OCI-LY1 (cell line): Measurements from ENCODE around the gene ATP7B.

ENCODE experiments used
- EZH2 ChIP-seq: fragments of 200-600 bp; sonication (generic), shearing (Covaris generic); IDR thresholded peaks from 2 replicates; pipeline ENCODE4 v1.8.0; 2017; ENCODE audit warnings: borderline replicate concordance, mixed run types, mild to moderate bottlenecking, antibody characterized with exemption, low read length, moderate library complexity, mixed read lengths
- TF ChIP-seq, protein P1 (sequence below): fragments of 200-600 bp; sonication (generic), shearing (Covaris generic); IDR thresholded peaks from 2 replicates; pipeline ENCODE4 v1.5.1; 2017; ENCODE audit warnings: mild to moderate bottlenecking, antibody characterized with exemption, low read length, moderate library complexity, mixed read lengths

DNA sequence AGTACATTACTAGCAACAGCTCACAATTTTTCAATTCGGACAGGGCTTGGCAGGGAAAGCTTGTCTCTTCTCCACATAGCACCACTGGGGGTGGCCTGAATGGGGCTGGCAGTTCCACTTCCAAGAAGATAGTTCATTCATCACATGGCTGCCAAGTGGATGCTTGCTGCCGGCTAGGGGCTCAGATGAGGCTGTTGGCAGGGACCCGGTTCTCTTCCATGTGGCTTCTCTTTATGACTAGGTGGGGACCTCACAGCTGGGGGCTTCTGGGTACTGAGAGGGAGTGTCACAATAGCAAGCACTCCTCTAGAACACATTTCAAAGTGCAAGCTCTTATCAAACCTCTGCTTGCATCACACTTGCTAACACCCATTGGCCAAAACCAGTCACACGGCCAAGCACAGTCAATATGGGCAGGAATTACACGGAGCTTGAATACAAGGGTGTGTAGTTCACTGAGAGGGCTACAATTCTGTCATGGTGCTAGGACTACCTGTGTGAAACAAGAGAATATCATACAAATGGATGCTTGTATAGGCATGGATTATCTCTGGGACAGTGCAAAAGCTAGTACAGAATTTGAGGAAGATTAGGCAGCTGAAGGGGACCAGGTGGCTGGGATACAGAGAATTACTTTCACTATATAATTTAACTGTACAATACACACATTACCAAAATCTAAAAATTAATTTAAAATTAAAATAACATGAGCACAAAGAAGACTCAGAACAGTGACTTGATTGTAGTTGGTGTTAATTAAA lies 32.3 kb downstream of the ATP7B start:
- TF ChIP-seq, protein P1, sequence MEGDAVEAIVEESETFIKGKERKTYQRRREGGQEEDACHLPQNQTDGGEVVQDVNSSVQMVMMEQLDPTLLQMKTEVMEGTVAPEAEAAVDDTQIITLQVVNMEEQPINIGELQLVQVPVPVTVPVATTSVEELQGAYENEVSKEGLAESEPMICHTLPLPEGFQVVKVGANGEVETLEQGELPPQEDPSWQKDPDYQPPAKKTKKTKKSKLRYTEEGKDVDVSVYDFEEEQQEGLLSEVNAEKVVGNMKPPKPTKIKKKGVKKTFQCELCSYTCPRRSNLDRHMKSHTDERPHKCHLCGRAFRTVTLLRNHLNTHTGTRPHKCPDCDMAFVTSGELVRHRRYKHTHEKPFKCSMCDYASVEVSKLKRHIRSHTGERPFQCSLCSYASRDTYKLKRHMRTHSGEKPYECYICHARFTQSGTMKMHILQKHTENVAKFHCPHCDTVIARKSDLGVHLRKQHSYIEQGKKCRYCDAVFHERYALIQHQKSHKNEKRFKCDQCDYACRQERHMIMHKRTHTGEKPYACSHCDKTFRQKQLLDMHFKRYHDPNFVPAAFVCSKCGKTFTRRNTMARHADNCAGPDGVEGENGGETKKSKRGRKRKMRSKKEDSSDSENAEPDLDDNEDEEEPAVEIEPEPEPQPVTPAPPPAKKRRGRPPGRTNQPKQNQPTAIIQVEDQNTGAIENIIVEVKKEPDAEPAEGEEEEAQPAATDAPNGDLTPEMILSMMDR = no peak
- no peak for TF ChIP-seq EZH2
